Skeletal muscle satellite cell (primary cell): ENCODE measurements around the gene SPHK1.

Experiments used
- H3K27me3 ChIP-seq: 2 replicates; pipeline ENCODE4 v1.7.0; 2013; ENCODE audit warnings: low read length; ENCODE audit not compliant: control insufficient read depth, insufficient read depth
- H3K36me3 ChIP-seq: 2 replicates; pipeline ENCODE4 v1.7.0; 2013; ENCODE audit warnings: mild to moderate bottlenecking, control low read depth, low read length; ENCODE audit not compliant: insufficient read depth
- H3K4me1 ChIP-seq: 2 replicates; pipeline ENCODE4 v1.7.0; 2013; ENCODE audit warnings: low read length; ENCODE audit not compliant: control insufficient read depth, insufficient read depth
- H3K4me2 ChIP-seq: 2 replicates; pipeline ENCODE4 v1.7.0; 2013; ENCODE audit warnings: mild to moderate bottlenecking, low read length
- H3K4me3 ChIP-seq: 2 replicates; pipeline ENCODE4 v1.7.0; 2013; ENCODE audit warnings: low read length
- H3K9ac ChIP-seq: 2 replicates; pipeline ENCODE4 v1.7.0; 2013; ENCODE audit warnings: mild to moderate bottlenecking, low read depth, low read length, moderate library complexity
- H3K9me3 ChIP-seq: replicated peaks from 2 replicates; pipeline ENCODE4 v1.7.0; 2013; ENCODE audit warnings: mild to moderate bottlenecking, control low read depth, low read length

Gene SPHK1

GRCh38 chr17:76365256-76365903 is 19.0 kb upstream of the SPHK1 start:
- no peaks in the 10 kb centered on the region for H3K9me3 ChIP-seq
- H3K27me3 ChIP-seq = no peaks in the 10 kb centered on the region
- no peak overlapping the region for H3K4me2 ChIP-seq
- H3K36me3 ChIP-seq = no peaks in the 10 kb centered on the region
- H3K4me1 ChIP-seq = peaks cover 27% of the 10 kb centered on the region
- no peak overlapping the region for H3K4me3 ChIP-seq
- H3K9ac ChIP-seq = no peak overlapping the region

- Histone ChIP-seq H3K9me3 (no peaks in the 10 kb centered on the region), H3K4me3 (no peak overlapping the region), H3K36me3 (no peaks in the 10 kb centered on the region), H3K27me3 (no peaks in the 10 kb centered on the region), H3K4me1 (peaks cover 30% of the 10 kb centered on the region), H3K4me2 (no peak overlapping the region), H3K9ac (no peak overlapping the region)
These were observed 18.2 kb upstream of the SPHK1 start for GRCh38 chr17:76366247-76366646.

DNA sequence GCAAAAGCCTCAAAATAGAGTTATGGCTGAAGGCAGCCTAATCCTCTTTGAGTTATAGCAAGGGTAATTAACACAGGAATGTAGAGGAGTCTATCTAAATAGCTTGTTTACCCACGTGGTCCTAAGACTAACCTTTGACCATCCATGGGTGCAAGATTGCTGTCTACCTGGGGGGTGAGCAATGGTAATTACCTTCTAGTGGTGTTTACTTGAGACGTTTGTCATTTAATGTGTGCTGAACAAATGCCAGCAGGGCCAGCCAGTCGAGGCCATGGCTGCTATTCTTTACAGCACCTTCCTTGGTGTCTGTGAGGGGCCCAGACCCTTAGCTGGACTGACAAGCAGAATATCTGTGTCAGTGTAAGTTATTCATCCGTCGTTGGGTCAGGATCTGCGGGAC is 16.8 kb upstream of the SPHK1 start:
- Histone ChIP-seq H3K9me3 (no peaks in the 10 kb centered on the region), H3K4me1 (peaks cover 32% of the 10 kb centered on the region), H3K36me3 (no peaks in the 10 kb centered on the region), H3K4me3 (no peak overlapping the region), H3K9ac (no peak overlapping the region), H3K27me3 (no peaks in the 10 kb centered on the region), H3K4me2 (no peak overlapping the region)

GRCh38 chr17:76368545-76368944 is 15.9 kb upstream of the SPHK1 start:
- no peaks in the 10 kb centered on the region for H3K36me3 ChIP-seq
- H3K4me3 ChIP-seq = no peak overlapping the region
- peaks cover 41% of the 10 kb centered on the region for H3K4me1 ChIP-seq
- no peak overlapping the region for H3K4me2 ChIP-seq
- H3K9ac ChIP-seq = peak overlapping the region; percentile 53
- H3K9me3 ChIP-seq = no peaks in the 10 kb centered on the region
- no peaks in the 10 kb centered on the region for H3K27me3 ChIP-seq

DNA sequence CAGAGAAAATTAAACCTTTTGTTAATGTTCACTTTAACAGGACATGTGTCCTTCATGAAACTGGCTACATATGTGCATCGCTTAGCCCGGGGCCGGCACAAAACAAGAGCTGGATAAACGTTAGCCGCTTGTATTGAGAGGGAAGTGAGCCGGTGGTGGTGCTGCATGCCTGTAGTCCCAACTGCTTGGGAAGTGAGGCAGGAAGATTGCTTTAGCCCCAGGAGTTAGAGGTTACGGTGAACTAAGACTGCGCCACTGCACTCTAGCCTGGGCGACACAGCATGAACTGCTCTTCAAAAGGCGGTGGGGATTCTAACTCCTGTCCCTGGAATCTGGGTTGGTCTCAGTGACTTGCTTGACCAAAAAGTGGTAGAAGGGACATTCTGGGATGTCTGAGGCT is 15.0 kb upstream of the SPHK1 start:
- no peak overlapping the region for H3K4me3 ChIP-seq

DNA sequence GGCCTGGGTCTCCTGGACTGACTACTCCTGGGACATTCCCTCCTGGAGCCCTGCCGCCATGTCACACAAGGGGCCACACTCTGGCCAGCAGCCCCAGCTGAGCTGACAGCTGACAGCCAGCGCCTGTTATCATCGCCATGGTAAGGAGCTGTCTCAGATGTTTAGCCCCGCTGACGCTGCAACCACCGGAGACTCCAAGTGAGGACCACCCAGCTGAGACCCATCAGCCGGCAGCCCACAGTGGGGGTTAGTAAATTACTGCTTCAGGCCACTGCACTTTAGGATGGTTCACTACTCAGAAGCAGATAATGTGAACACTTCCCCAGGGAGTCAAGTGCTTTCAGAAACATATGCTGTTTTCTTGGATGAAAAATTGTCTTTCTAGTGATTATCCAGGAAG is 14.6 kb upstream of the SPHK1 start:
- peaks cover 41% of the 10 kb centered on the region for H3K4me1 ChIP-seq
- no peaks in the 10 kb centered on the region for H3K27me3 ChIP-seq
- no peaks in the 10 kb centered on the region for H3K36me3 ChIP-seq
- H3K4me3 ChIP-seq = no peak overlapping the region
- H3K9ac ChIP-seq = peak overlapping the region; percentile 75
- peak overlapping the region; percentile 35 for H3K4me2 ChIP-seq
- no peaks in the 10 kb centered on the region for H3K9me3 ChIP-seq

More for the DNA sequence above, 15.0 kb upstream of the SPHK1 start:
- Histone ChIP-seq H3K9ac (peak overlapping the region; percentile 75), H3K27me3 (no peaks in the 10 kb centered on the region), H3K4me2 (no peak overlapping the region), H3K36me3 (no peaks in the 10 kb centered on the region), H3K9me3 (no peaks in the 10 kb centered on the region), H3K4me1 (peaks cover 41% of the 10 kb centered on the region)

DNA sequence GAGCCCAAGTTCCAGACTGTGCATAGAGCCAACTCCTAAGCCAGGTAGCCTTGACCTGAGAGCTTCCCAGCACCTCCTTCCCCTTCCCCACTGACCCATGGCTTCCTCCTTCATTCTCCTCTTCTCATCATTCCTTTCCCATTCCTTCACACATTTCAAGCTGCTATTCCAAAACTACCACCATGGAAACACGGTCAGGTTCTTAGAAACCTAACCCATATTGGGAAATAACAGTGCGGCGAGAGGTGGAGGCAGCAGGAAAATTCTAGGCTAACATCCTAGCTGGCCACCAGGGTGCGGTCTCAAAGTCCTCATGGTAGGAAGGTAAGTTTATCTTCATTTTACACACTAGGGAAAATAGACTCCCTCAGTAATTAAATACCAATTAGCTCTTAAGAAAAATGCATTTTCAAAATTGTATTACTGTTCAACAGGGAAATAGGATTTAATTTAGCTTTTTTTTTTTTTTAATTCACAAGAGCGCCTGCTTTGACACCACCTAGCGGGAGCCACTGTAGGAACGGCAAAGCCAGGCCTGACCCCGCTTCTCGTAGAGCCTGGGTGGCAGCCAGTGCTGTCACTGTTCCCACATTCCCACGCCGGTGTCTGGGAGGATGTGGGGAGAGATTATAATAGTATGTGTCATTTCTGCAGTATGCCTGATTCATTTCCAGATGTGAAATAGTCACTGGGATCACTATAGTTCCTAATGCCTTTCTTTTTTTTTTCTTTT is 14.0 kb upstream of the SPHK1 start:
- H3K4me2 ChIP-seq = peak overlapping the region; percentile 35
- peak overlapping the region; percentile 82 for H3K9ac ChIP-seq
- peaks cover 41% of the 10 kb centered on the region for H3K4me1 ChIP-seq
- H3K36me3 ChIP-seq = no peaks in the 10 kb centered on the region
- peak overlapping the region; percentile 9 for H3K4me3 ChIP-seq
- H3K9me3 ChIP-seq = no peaks in the 10 kb centered on the region
- H3K27me3 ChIP-seq = no peaks in the 10 kb centered on the region

DNA sequence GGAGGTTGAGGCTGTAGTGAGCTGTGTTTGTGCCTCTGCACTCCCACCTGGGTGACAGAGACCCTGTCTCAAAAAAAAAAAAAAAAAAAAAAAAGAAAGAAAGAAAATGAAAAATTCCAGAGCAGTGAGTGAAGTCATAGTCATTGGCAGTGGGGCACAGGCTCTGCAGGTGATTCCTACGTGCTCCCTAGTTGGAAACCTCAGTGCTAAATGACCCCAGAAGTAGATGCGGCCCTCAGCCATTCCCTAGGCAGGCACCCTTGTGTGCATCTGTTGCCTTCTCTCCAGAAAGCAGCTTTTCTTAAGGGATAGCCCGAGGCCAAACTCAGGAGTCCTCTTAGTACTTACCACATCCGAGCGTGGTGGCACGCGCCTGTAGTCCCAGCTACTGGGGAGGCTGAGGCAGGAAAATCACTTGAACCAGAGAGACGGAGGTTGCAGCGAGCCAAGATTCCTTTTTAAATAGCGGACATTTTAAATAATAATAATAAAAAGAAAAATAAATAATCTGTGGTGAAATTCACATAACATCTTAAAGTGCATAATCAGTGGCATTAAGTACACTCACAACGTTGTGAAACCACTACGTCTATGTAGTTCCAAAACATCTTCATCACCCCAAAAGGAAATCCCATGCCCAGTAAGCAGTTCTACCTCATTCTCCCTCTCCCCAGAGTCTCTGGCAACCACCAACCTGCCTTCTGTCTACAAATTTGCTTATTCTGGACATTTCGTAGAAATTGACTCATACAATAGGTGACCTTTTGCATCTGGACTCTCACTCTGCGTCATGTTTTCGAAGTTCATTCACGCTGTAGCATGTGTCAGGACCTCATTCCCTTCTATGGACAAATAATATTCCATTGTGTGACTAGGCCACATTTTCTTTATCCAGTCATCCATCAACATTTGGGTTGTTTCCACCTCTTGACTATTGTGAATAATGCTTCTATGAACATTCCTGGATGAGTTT is 12.5 kb upstream of the SPHK1 start:
- H3K4me2 ChIP-seq = peak overlapping the region; percentile 66
- H3K9me3 ChIP-seq = no peaks in the 10 kb centered on the region
- H3K9ac ChIP-seq = peak overlapping the region; percentile 82
- peaks cover 48% of the 10 kb centered on the region for H3K4me1 ChIP-seq
- peak overlapping the region; percentile 29 for H3K4me3 ChIP-seq
- H3K27me3 ChIP-seq = no peaks in the 10 kb centered on the region
- no peaks in the 10 kb centered on the region for H3K36me3 ChIP-seq

GRCh38 chr17:76376318-76377133 is 7.9 kb upstream of the SPHK1 start:
- Histone ChIP-seq H3K9ac (no peak overlapping the region), H3K36me3 (no peaks in the 10 kb centered on the region), H3K27me3 (no peaks in the 10 kb centered on the region), H3K9me3 (no peaks in the 10 kb centered on the region), H3K4me1 (peaks cover 22% of the 10 kb centered on the region), H3K4me2 (no peak overlapping the region), H3K4me3 (no peak overlapping the region)

GRCh38 chr17:76378548-76379274 is 5.7 kb upstream of the SPHK1 start:
- H3K4me1 ChIP-seq = peaks cover 25% of the 10 kb centered on the region
- H3K27me3 ChIP-seq = no peaks in the 10 kb centered on the region
- H3K4me2 ChIP-seq = no peak overlapping the region
- no peaks in the 10 kb centered on the region for H3K36me3 ChIP-seq
- no peaks in the 10 kb centered on the region for H3K9me3 ChIP-seq
- no peak overlapping the region for H3K9ac ChIP-seq
- no peak overlapping the region for H3K4me3 ChIP-seq
